HCT116 (cell line): ENCODE measurements around the gene DMD.

ENCODE experiments used
- CEBPB ChIP-seq: IDR thresholded peaks from 2 replicates; pipeline ENCODE4 v1.6.1; 2012; ENCODE audit warnings: low read depth
- CTCF ChIP-seq, 3 experiments: fragments of 200-600 bp in 1 of 3; sonication (generic) in 1 of 3; IDR thresholded peaks in 2 of 3; conservative IDR thresholded peaks in 1 of 3; 2 replicates each; pipeline ENCODE4 v1.5.1; 2012 to 2017; ENCODE audit warnings: low read depth in 2 of 3, low read length in 2 of 3, antibody characterized with exemption in 1 of 3, borderline replicate concordance in 1 of 3, control low read depth in 1 of 3, mild to moderate bottlenecking in 1 of 3, mixed read lengths in 1 of 3, mixed run types in 1 of 3, moderate library complexity in 1 of 3; ENCODE audit not compliant: insufficient read depth in 1 of 3
- EZH2 ChIP-seq: fragments of 200-600 bp; sonication (generic); IDR thresholded peaks from 2 replicates; pipeline ENCODE4 v1.6.1; 2017; ENCODE audit warnings: antibody characterized with exemption, mixed run types
- EZH2phosphoT487 ChIP-seq: fragments of 200-600 bp; IDR thresholded peaks from 2 replicates; pipeline ENCODE4 v1.6.1; 2018; ENCODE audit warnings: antibody characterized with exemption, borderline replicate concordance
- POLR2A ChIP-seq: IDR thresholded peaks from 2 replicates; pipeline ENCODE4 v1.7.0; 2011; ENCODE audit warnings: borderline replicate concordance; ENCODE audit not compliant: insufficient read depth, insufficient read length; ENCODE audit errors: extremely low read depth
- POLR2AphosphoS5 ChIP-seq: IDR thresholded peaks from 2 replicates; pipeline ENCODE4 v1.6.1; 2011; ENCODE audit warnings: mild to moderate bottlenecking, low read depth, low read length, moderate library complexity
- REST ChIP-seq: IDR thresholded peaks from 2 replicates; pipeline ENCODE4 v1.6.1; 2012; ENCODE audit warnings: low read depth
- YY1 ChIP-seq: IDR thresholded peaks from 2 replicates; pipeline ENCODE4 v1.6.1; 2011; ENCODE audit warnings: low read length, low read depth, moderate library complexity, mild to moderate bottlenecking; ENCODE audit not compliant: insufficient replicate concordance; ENCODE audit errors: extremely low read depth
- ZNF274 ChIP-seq: fragments of 200-500 bp; sonication (Bioruptor generic); IDR thresholded peaks from 2 replicates; pipeline ENCODE4 v1.6.1; 2014; ENCODE audit warnings: mild to moderate bottlenecking, low read depth, low read length, inconsistent platforms

- TF ChIP-seq POLR2AphosphoS5 (no peak), CEBPB (no peak), EZH2phosphoT487 (no peak), CTCF (IDR thresholded peaks at IDR 0.05 in 2 of 3, conservative IDR thresholded peaks at IDR 0.05 in 1 of 3; ENCODE audit: borderline replicate concordance in 1 of 3, insufficient read depth in 1 of 3, low read depth in 2 of 3, low read length in 2 of 3) (no peak), EZH2 (no peak), YY1 (no peak), REST (no peak), POLR2A (no peak), ZNF274 (no peak)
Observed at GRCh38 chrX:32851556-32851955, 359.8 kb downstream of the DMD start.
